Activated CD4-positive, alpha-beta T cell treated with anti-CD3 and anti-CD28 coated beads, Interleukin-2, Interleukin-4, amounts not matched to agents 100 ng/mL and 50 ng/mL, durations not matched to agents 16 hours and 8 hours (primary cell): ENCODE data around the gene LMBR1.
"Not testable (repeated sequence)": the region's sequence is repeated elsewhere in the genome, so short reads cannot be mapped to it uniquely, and the experiment has no call there.

ENCODE experiments used
- DNase-seq: peaks from one replicate; pipeline ENCODE4 v3.0.0-alpha.2; 2020; ENCODE audit warnings: low spot score

LMBR1 gene

GRCh38 chr7:156845379-156846101, 47.4 kb downstream of the LMBR1 start:
- DNase-seq = no peak

DNA sequence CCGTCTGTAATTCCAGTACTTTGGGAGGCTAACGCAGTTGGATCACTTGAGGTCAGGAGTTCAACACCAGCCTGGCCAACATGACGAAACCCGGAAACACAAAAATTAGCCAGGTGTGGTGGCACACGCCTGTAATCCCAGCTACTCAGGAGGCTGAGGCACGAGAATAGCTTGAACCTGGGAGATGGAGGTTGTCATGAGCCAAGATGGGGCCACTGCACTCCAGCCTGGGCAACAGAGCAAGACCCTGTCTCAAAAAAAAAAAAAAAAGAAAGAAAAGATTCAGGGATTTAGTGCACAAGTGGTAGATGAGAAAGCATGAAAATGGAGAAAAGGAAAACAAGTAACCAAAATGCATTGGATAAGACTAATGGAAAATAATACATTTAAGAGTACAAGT, 49.4 kb downstream of the LMBR1 start:
- not testable (repeated sequence) for DNase-seq

GRCh38 chr7:156843157-156843556, 49.8 kb downstream of the LMBR1 start:
- no peak for DNase-seq

DNA sequence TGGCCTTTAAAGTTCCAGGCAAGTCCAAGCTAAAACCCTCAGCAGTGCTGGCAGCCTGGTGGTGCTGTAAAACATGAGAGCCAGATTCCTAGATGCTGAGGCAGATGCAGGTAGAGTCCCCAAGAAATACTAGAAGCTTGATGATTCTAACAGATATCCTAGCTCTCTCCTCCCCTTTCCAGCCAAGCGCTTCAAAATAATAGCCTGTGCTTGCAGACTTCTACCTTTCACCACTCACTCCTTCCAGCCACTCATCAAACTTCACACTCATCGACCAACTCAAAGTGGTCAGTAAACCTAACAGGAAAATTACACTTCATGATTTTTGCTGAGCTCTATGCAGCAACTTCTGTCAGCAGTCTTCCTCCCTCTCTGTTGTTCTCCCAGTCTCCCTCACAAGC, 50.2 kb downstream of the LMBR1 start:
- DNase-seq = no peak

- no peak for DNase-seq
These were observed 50.7 kb downstream of the LMBR1 start for GRCh38 chr7:156842317-156842716.

GRCh38 chr7:156841497-156841896, 51.5 kb downstream of the LMBR1 start:
- DNase-seq = no peak

GRCh38 chr7:156840134-156840533, 52.8 kb downstream of the LMBR1 start:
- DNase-seq = no peak

GRCh38 chr7:156836443-156836842, 56.5 kb downstream of the LMBR1 start:
- no peak for DNase-seq

- no peak for DNase-seq
These were observed 58.5 kb downstream of the LMBR1 start for GRCh38 chr7:156834462-156834861.

DNA sequence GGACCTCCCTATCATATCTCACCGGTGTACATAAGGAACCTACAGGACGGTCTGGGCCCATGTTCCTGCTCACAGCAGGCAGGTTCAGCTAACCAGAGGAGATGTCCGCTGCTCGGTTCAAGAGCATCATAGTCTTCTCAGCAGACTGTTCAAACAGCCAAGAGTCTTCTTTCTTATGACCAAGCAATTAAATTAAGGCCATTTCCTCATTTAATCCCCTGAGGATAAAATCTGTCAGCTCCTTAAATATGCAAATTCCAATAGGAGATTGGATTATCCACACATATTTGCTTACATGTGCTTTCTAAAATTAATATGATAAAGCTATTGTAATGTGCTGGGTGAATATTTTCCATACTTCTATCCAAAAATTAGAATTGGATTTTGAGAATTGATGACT, 59.7 kb downstream of the LMBR1 start:
- DNase-seq = no peak

DNA sequence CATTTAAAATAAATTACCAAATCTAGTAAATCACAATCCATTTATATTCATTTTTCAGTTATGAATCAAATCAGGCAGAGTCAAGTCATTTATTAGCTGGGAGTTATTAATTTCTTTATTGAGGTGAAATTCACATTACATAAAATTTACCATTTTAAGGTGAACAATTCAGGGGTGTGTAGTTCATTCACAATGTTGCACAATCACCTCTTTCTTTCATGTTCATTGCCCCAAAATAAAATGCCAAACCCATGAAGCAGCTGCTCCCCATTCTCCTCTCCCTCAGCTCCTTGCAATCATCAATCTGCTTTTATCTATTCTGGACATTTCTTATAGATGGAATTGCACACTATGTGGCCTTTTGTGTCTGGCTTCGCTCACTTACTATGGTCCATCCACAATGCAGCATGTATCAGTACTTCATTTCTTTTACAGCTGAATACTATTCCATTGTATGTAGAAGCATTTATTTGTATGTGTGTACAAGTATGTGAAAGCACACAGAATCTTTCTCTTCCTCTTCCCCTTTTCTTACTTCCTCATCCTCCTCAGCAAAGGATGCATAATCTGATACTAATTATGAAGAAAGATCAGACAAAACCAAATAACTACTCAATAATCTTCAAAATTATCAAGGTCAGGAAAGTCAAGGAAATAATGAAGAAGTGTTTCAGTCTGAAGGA, 60.6 kb downstream of the LMBR1 start:
- DNase-seq = no peak

DNA sequence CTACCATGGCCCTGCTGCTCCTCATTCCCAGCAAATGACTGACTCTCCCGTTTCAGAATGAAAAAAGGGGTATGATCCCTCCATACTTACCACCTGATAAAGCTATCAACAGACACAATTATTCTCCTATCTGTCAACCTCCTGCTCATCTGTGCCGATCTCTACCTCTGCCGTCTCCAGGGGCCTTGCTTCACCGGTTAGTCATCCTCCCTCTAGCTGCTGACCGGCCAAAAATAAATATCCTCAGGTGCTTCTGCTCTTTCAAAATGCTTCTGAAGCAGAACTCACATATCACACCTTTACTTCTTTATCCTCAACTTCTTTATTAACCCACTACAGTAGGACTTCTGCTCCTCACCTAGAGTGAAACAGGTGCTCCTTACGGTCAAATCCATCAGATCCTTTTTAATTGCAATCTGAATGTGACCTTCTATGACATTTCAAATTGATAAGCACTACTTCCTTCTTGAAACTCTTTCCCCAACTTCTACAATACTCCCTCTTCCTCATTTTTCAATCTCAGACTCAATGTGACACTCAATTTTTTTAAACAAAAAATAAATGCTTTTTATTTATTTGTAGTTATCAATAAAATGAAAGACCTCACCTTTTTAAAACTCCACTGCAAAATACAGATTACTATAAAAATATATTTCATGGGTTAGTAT, 63.2 kb downstream of the LMBR1 start:
- DNase-seq = no peak

DNA sequence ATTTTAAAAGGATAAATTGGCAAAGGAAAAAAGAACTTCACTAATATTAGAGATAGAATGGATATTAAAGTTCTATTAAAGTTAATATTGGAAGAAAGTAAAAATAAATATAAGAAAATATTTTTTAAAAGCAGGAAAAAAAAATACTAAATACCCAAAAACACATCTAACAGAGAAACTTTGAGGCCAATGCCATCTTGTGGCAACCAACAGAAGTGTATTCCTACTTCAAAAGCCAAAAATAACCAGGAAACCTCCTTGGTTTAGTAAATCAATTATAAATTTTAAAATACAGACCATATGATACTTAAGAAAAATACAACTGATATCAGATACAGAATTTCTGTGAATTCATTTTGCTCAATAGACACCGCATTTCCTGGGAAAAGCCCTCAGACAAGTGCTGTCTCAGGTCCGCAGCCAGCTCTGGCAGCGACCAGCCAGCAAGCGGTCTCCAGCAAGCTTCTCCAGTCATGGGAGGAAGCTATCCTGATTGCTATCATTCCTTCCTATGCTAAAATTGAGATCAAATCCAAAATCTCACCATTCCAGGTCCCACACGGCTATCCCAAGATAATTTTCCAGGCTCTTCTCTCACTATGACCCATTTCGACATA, 65.3 kb downstream of the LMBR1 start:
- peak; percentile 14 for DNase-seq

GRCh38 chr7:156823435-156823834, 69.5 kb downstream of the LMBR1 start:
- DNase-seq = no peak

DNA sequence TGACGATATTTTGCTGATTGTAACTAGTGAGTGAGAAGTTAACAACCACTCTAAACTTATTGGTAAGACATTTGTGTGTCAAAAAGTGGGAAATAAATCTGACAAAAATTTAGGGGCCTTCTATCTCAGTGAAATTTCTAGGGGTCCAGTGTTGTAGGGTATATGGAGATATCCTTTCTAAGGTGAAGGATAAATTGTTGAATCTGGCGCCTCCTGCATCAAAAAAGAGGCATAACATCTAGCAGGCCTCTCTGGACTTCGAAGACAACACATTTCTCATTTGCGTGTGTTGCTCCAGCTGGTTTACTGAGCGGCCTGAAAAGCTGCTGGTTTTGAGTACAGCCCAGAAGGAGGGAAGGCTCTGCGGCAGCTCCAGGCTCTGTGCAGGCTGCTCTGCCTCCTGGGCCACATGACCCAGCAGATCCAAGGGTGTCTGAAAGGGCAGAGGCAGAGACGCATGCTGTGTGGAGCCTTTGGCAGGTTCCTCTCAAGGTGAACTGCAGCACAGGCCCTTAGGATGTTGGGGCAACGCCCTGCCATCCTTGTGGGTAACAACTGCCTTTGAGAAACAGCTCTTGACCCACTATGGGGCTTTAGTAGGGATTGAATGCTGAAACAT, 72.4 kb downstream of the LMBR1 start:
- no peak for DNase-seq

- no peak for DNase-seq
These were observed 73.2 kb downstream of the LMBR1 start for GRCh38 chr7:156819733-156820295.

- DNase-seq = no peak
These were observed 74.8 kb downstream of the LMBR1 start for GRCh38 chr7:156818133-156818532.

GRCh38 chr7:156816943-156817572, 75.9 kb downstream of the LMBR1 start:
- peak; percentile 13 for DNase-seq

DNA sequence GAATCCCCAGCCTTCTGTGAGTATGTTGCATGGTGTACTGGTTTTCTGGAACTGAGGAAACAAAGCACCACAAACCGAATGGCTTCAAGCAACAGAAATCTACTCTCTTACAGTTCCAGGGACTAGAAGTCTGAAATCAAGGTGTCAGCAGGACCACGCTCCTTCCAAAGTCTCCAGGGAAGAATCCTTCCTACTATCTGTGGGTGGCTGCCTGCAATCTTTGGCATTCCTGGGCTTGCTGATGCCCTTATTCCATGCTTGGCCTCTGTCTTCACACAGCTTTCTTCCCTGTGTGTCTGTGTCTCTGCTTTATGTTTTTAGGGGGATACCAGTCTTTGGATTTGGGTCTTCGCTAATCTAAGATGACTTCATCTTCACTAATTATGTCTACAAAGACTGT, 81.3 kb downstream of the LMBR1 start:
- DNase-seq = no peak

- DNase-seq = not testable (repeated sequence)
These were observed 89.3 kb downstream of the LMBR1 start for GRCh38 chr7:156803656-156804055.

- DNase-seq = no peak
These were observed 90.8 kb downstream of the LMBR1 start for GRCh38 chr7:156802214-156802613.

GRCh38 chr7:156795415-156795814, 97.6 kb downstream of the LMBR1 start:
- no peak for DNase-seq
